ENCODE measurements around the gene AXIN2.

GRCh38 chr17:65527381-65527780, 34.1 kb downstream of the AXIN2 start:
- no peak for TF ChIP-seq POLR2AphosphoS5 (IDR thresholded peaks at IDR 0.05)
- TF ChIP-seq, protein P1, sequence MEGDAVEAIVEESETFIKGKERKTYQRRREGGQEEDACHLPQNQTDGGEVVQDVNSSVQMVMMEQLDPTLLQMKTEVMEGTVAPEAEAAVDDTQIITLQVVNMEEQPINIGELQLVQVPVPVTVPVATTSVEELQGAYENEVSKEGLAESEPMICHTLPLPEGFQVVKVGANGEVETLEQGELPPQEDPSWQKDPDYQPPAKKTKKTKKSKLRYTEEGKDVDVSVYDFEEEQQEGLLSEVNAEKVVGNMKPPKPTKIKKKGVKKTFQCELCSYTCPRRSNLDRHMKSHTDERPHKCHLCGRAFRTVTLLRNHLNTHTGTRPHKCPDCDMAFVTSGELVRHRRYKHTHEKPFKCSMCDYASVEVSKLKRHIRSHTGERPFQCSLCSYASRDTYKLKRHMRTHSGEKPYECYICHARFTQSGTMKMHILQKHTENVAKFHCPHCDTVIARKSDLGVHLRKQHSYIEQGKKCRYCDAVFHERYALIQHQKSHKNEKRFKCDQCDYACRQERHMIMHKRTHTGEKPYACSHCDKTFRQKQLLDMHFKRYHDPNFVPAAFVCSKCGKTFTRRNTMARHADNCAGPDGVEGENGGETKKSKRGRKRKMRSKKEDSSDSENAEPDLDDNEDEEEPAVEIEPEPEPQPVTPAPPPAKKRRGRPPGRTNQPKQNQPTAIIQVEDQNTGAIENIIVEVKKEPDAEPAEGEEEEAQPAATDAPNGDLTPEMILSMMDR (IDR thresholded peaks at IDR 0.05), result no peak
- no peak for TF ChIP-seq POLR2A (IDR thresholded peaks at IDR 0.05)
